ENCODE data around the gene DET1.

DET1 gene

GRCh38 chr15:88480981-88481380, 65.5 kb downstream of the DET1 start:
- DNase-seq = no peak
- WGBS = 93% methylated on average over 8 of the region's 8 CpGs

GRCh38 chr15:88479169-88479568, 67.3 kb downstream of the DET1 start:
- H4K8ac ChIP-seq (ENCODE audit: low read length) = no peak overlapping the region
- H3K27ac ChIP-seq (ENCODE audit: low read length, poor library complexity, severe bottlenecking) = no peak overlapping the region
- H2AK5ac ChIP-seq (ENCODE audit: low read length, severe bottlenecking) = no peak overlapping the region
- H3K4me2 ChIP-seq (ENCODE audit: low read length, poor library complexity, severe bottlenecking) = no peak overlapping the region
- H2BK120ac ChIP-seq (ENCODE audit: low read depth, low read length) = no peak overlapping the region
- H3K9me3 ChIP-seq (ENCODE audit: control insufficient read depth, low read length) = no peaks in the 10 kb centered on the region
- H2BK15ac ChIP-seq (ENCODE audit: low read depth, poor library complexity, severe bottlenecking) = no peak overlapping the region
- WGBS = 75% methylated on average over 3 of the region's 3 CpGs
- H2AFZ ChIP-seq (ENCODE audit: low read depth, low read length) = no peak overlapping the region
- H2BK12ac ChIP-seq (ENCODE audit: low read length in 2 of 2) = no peak overlapping the region
- no peaks in the 10 kb centered on the region for H3K27me3 ChIP-seq (ENCODE audit: control insufficient read depth in 1 of 2, insufficient read depth in 1 of 2, low read length in 2 of 2)
- H2BK5ac ChIP-seq (ENCODE audit: low read depth, low read length, poor library complexity, severe bottlenecking) = no peak overlapping the region
- no peak overlapping the region for H3K14ac ChIP-seq (ENCODE audit: low read length in 2 of 2)
- H3K4me1 ChIP-seq (ENCODE audit: control insufficient read depth, insufficient read depth, low read depth, low read length) = no peaks in the 10 kb centered on the region
- H3K23ac ChIP-seq (ENCODE audit: low read length in 2 of 2) = no peak overlapping the region
- peaks cover 5% of the 10 kb centered on the region for H3K79me1 ChIP-seq (replicated peaks; ENCODE audit: low read length, poor library complexity, severe bottlenecking)
- no peak overlapping the region for H3K18ac ChIP-seq (ENCODE audit: low read depth in 1 of 2, low read length in 2 of 2)
- DNase-seq = peak; percentile 8
- peaks cover 16 to 44% of the 10 kb centered on the region in 2 experiments for H3K36me3 ChIP-seq (ENCODE audit: control insufficient read depth in 1 of 2, insufficient read depth in 2 of 2, low read depth in 1 of 2, low read length in 2 of 2)
- no peak overlapping the region for H3K4me3 ChIP-seq (ENCODE audit: insufficient read depth in 1 of 2, low read depth in 1 of 2, low read length in 2 of 2)
- H4K91ac ChIP-seq (ENCODE audit: low read length) = no peak overlapping the region
- H3K4ac ChIP-seq (ENCODE audit: low read depth in 1 of 2, low read length in 2 of 2) = no peak overlapping the region
- no peak overlapping the region for H3K9ac ChIP-seq (ENCODE audit: low read length)

More at GRCh38 chr15:88480981-88481380, 65.5 kb downstream of the DET1 start:
- Histone ChIP-seq H4K8ac (ENCODE audit: low read length) (no peak overlapping the region), H3K14ac (ENCODE audit: low read length in 2 of 2) (no peak overlapping the region), H3K4me2 (ENCODE audit: low read length, poor library complexity, severe bottlenecking) (no peak overlapping the region), H2AFZ (ENCODE audit: low read depth, low read length) (no peak overlapping the region), H3K23ac (ENCODE audit: low read length in 2 of 2) (no peak overlapping the region), H3K27ac (ENCODE audit: low read length, poor library complexity, severe bottlenecking) (no peak overlapping the region), H3K9me3 (ENCODE audit: control insufficient read depth, low read length) (no peaks in the 10 kb centered on the region), H2BK15ac (ENCODE audit: low read depth, poor library complexity, severe bottlenecking) (no peak overlapping the region), H3K18ac (ENCODE audit: low read depth in 1 of 2, low read length in 2 of 2) (no peak overlapping the region), H3K36me3 (ENCODE audit: control insufficient read depth in 1 of 2, insufficient read depth in 2 of 2, low read depth in 1 of 2, low read length in 2 of 2) (peaks cover 13 to 30% of the 10 kb centered on the region in 2 experiments), H2BK5ac (ENCODE audit: low read depth, low read length, poor library complexity, severe bottlenecking) (no peak overlapping the region), H3K4me3 (ENCODE audit: insufficient read depth in 1 of 2, low read depth in 1 of 2, low read length in 2 of 2) (no peak overlapping the region), H4K91ac (ENCODE audit: low read length) (no peak overlapping the region), H3K9ac (ENCODE audit: low read length) (no peak overlapping the region), H3K4ac (ENCODE audit: low read depth in 1 of 2, low read length in 2 of 2) (no peak overlapping the region), H2AK5ac (ENCODE audit: low read length, severe bottlenecking) (no peak overlapping the region), H3K4me1 (ENCODE audit: control insufficient read depth, insufficient read depth, low read depth, low read length) (peaks cover 1% of the 10 kb centered on the region), H2BK12ac (ENCODE audit: low read length in 2 of 2) (no peak overlapping the region), H2BK120ac (ENCODE audit: low read depth, low read length) (no peak overlapping the region), H3K27me3 (ENCODE audit: control insufficient read depth in 1 of 2, insufficient read depth in 1 of 2, low read length in 2 of 2) (no peaks in the 10 kb centered on the region), H3K79me1 (replicated peaks; ENCODE audit: low read length, poor library complexity, severe bottlenecking) (no peaks in the 10 kb centered on the region)

- H4K8ac ChIP-seq (ENCODE audit: low read length) = no peak overlapping the region
- H3K9me3 ChIP-seq (ENCODE audit: control insufficient read depth, low read length) = no peaks in the 10 kb centered on the region
- no peak overlapping the region for H2BK5ac ChIP-seq (ENCODE audit: low read depth, low read length, poor library complexity, severe bottlenecking)
- H2BK15ac ChIP-seq (ENCODE audit: low read depth, poor library complexity, severe bottlenecking) = no peak overlapping the region
- H3K18ac ChIP-seq (ENCODE audit: low read depth in 1 of 2, low read length in 2 of 2) = no peak overlapping the region
- H3K4me1 ChIP-seq (ENCODE audit: control insufficient read depth, insufficient read depth, low read depth, low read length) = no peaks in the 10 kb centered on the region
- H3K23ac ChIP-seq (ENCODE audit: low read length in 2 of 2) = no peak overlapping the region
- no peak overlapping the region for H3K4ac ChIP-seq (ENCODE audit: low read depth in 1 of 2, low read length in 2 of 2)
- H4K91ac ChIP-seq (ENCODE audit: low read length) = no peak overlapping the region
- no peak overlapping the region for H3K14ac ChIP-seq (ENCODE audit: low read length in 2 of 2)
- no peak overlapping the region for H3K4me2 ChIP-seq (ENCODE audit: low read length, poor library complexity, severe bottlenecking)
- H3K27me3 ChIP-seq (ENCODE audit: control insufficient read depth in 1 of 2, insufficient read depth in 1 of 2, low read length in 2 of 2) = no peaks in the 10 kb centered on the region
- peaks cover 16 to 54% of the 10 kb centered on the region in 2 experiments for H3K36me3 ChIP-seq (ENCODE audit: control insufficient read depth in 1 of 2, insufficient read depth in 2 of 2, low read depth in 1 of 2, low read length in 2 of 2)
- 97% methylated on average over 3 of the region's 5 CpGs for WGBS
- DNase-seq = no peak
- no peak overlapping the region for H3K27ac ChIP-seq (ENCODE audit: low read length, poor library complexity, severe bottlenecking)
- H3K79me1 ChIP-seq (replicated peaks; ENCODE audit: low read length, poor library complexity, severe bottlenecking) = peaks cover 5% of the 10 kb centered on the region
- H2BK12ac ChIP-seq (ENCODE audit: low read length in 2 of 2) = no peak overlapping the region
- no peak overlapping the region for H2BK120ac ChIP-seq (ENCODE audit: low read depth, low read length)
- no peak overlapping the region for H3K9ac ChIP-seq (ENCODE audit: low read length)
- H2AFZ ChIP-seq (ENCODE audit: low read depth, low read length) = no peak overlapping the region
- H3K4me3 ChIP-seq (ENCODE audit: insufficient read depth in 1 of 2, low read depth in 1 of 2, low read length in 2 of 2) = no peak overlapping the region
- H2AK5ac ChIP-seq (ENCODE audit: low read length, severe bottlenecking) = no peak overlapping the region
Observed at GRCh38 chr15:88477904-88478303, 68.6 kb downstream of the DET1 start.

GRCh38 chr15:88477126-88477525, 69.4 kb downstream of the DET1 start:
- H3K27me3 ChIP-seq (ENCODE audit: control insufficient read depth in 1 of 2, insufficient read depth in 1 of 2, low read length in 2 of 2) = no peaks in the 10 kb centered on the region
- H2BK12ac ChIP-seq (ENCODE audit: low read length in 2 of 2) = no peak overlapping the region
- no peak overlapping the region for H2BK5ac ChIP-seq (ENCODE audit: low read depth, low read length, poor library complexity, severe bottlenecking)
- H2BK120ac ChIP-seq (ENCODE audit: low read depth, low read length) = no peak overlapping the region
- H3K4me1 ChIP-seq (ENCODE audit: control insufficient read depth, insufficient read depth, low read depth, low read length) = peaks cover 2% of the 10 kb centered on the region
- no peak overlapping the region for H4K8ac ChIP-seq (ENCODE audit: low read length)
- H3K18ac ChIP-seq (ENCODE audit: low read depth in 1 of 2, low read length in 2 of 2) = no peak overlapping the region
- peaks cover 18 to 62% of the 10 kb centered on the region in 2 experiments for H3K36me3 ChIP-seq (ENCODE audit: control insufficient read depth in 1 of 2, insufficient read depth in 2 of 2, low read depth in 1 of 2, low read length in 2 of 2)
- H2AFZ ChIP-seq (ENCODE audit: low read depth, low read length) = no peak overlapping the region
- H3K27ac ChIP-seq (ENCODE audit: low read length, poor library complexity, severe bottlenecking) = no peak overlapping the region
- DNase-seq = no peak
- H3K9me3 ChIP-seq (ENCODE audit: control insufficient read depth, low read length) = no peaks in the 10 kb centered on the region
- H3K14ac ChIP-seq (ENCODE audit: low read length in 2 of 2) = no peak overlapping the region
- H2AK5ac ChIP-seq (ENCODE audit: low read length, severe bottlenecking) = no peak overlapping the region
- no peak overlapping the region for H4K91ac ChIP-seq (ENCODE audit: low read length)
- H3K9ac ChIP-seq (ENCODE audit: low read length) = peak overlapping the region; percentile 27
- no peak overlapping the region for H3K23ac ChIP-seq (ENCODE audit: low read length in 2 of 2)
- H2BK15ac ChIP-seq (ENCODE audit: low read depth, poor library complexity, severe bottlenecking) = no peak overlapping the region
- H3K79me1 ChIP-seq (replicated peaks; ENCODE audit: low read length, poor library complexity, severe bottlenecking) = peaks cover 9% of the 10 kb centered on the region
- H3K4me2 ChIP-seq (ENCODE audit: low read length, poor library complexity, severe bottlenecking) = no peak overlapping the region
- no peak overlapping the region for H3K4me3 ChIP-seq (ENCODE audit: insufficient read depth in 1 of 2, low read depth in 1 of 2, low read length in 2 of 2)
- WGBS = over 99% methylated on average over 6 of the region's 7 CpGs
- no peak overlapping the region for H3K4ac ChIP-seq (ENCODE audit: low read depth in 1 of 2, low read length in 2 of 2)
